GM12892 (cell line): Measurements from ENCODE around the gene MYO1H.

Source experiments
- POLR2A ChIP-seq: IDR thresholded peaks from 2 replicates; pipeline ENCODE4 v1.6.1; 2011; ENCODE audit warnings: low read depth, low read length, control low read depth
- POLR2AphosphoS5 ChIP-seq: IDR thresholded peaks from 2 replicates; pipeline ENCODE4 v1.6.1; 2011; ENCODE audit warnings: low read depth, low read length, control low read depth

DNA sequence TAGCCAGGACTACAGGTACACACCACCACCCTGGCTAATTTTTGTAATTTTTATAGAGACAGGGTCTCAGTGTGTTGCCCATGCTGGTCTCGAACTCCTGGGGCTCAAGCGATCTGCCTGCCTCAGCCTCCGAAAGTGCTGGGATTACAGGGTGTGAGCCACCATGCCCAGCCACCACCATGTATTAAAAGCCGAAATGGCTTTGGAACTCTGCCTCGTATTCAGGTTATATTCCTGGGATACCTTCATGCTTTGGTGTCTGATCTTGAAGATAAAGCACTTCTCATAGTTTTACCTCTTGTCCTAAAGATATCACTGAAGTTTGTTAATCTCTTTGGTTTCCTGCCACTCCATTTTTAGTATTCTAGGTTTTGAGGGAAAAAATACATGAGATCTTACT is 47.2 kb downstream of the MYO1H start:
- no peak for TF ChIP-seq POLR2A
- no peak for TF ChIP-seq POLR2AphosphoS5
